ENCODE measurements around the gene FOXR1.
"Not testable (repeated sequence)": the region's sequence is repeated elsewhere in the genome, so short reads cannot be mapped to it uniquely, and the experiment has no call there.

Gene FOXR1

DNA sequence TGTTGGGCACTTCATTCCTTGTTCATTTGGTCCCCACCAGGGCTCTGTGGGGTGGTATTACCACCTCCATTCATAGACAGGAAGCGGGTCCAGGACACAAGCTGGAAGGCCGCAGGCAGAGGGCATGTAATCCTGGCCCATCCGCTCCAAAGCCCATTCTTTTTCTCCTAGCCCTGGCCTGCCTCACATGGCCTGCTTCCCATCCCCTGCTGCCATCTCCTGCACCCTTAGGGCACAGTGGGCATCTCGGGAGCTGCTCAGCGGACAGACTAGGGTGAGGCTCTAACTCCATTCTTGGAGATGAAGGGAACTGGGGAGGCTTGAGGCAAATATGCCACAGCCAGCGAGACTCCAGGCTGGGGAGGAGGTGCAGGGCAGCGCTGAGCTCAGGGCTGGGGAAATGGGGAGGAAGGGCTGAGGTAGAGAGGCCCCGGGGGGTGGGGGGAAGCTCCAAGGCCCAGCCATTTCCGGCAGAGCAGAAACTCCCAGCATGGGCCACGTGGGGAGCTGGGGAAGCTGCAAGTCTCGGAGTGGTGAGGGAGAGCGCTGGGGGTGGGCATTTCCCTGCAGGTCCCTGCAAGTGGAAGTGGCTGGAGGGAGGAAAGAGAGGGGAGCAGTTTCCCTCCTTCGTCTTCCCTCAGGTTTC lies 31.5 kb upstream of the FOXR1 start:
- in situ Hi-C loops (cut with MboI; ENCODE audit: low sequenced_read_pairs): no loop called here

DNA sequence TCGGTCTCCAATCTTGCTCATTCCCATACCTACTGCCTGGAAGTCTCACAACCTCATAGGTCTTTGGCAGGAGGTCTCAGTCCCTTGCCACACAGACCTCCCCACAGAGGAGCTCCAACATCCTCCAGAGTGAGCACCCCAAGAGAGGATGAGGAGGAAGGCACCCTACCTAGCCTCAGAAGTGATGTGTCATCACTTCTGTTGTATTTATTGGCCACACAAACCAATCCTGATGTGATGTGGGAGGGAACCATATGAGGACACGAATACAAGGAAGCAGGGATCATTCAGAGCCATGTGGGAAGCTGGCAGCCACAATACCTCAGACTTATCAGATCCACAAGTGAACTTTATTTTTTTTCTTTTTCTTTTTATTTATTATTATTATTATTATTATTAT lies 24.5 kb upstream of the FOXR1 start:
- in situ Hi-C loops (cut with MboI; ENCODE audit: low sequenced_read_pairs): no loop called here

GRCh38 chr11:118948000-118948399 lies 23.6 kb upstream of the FOXR1 start:
- in situ Hi-C loops (cut with MboI; ENCODE audit: low sequenced_read_pairs): no loop called here

DNA sequence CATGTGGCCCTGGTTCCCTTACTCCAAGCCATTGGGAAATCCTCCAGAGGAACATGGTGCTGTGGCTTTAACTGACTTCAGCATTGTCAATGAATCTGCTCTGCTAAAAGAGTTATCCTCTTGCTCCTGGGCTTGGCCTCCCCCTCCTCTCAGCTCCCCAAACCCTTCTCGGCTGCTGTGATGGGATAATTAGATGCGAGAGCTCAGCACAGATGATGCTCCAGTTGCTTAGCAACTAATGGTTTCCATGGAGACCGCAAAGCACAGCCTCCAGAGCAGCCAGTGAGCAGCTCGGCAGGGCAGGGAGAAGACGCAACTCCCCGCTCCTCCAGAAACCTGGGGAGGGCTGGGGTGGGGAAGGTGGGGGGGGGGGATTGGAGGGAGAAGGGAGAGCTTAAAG lies 18.3 kb upstream of the FOXR1 start:
- in situ Hi-C loops (cut with MboI; ENCODE audit: low sequenced_read_pairs): loop anchor here (25.0 kb wide), 1 partner anchor 266 kb away; the partner anchor contains the start of gene TREH

GRCh38 chr11:118953976-118954375 lies 17.6 kb upstream of the FOXR1 start:
- in situ Hi-C loops (cut with MboI; ENCODE audit: low sequenced_read_pairs): loop anchor here (25.0 kb wide), 1 partner anchor 267 kb away; the partner anchor contains the start of gene TREH

- in situ Hi-C loops (cut with MboI; ENCODE audit: low sequenced_read_pairs): loop anchor here (5.0 to 25.0 kb wide), 2 partner anchors 44 to 269 kb away; partner anchors contain the start of gene TREH
These were observed 15.3 kb upstream of the FOXR1 start, which contains the start of gene UPK2 for GRCh38 chr11:118956094-118956846. Gene UPK2, plus strand, starts transcription at chr11:118956298. Its CDS starts 53 bp downstream, at chr11:118956351.

DNA sequence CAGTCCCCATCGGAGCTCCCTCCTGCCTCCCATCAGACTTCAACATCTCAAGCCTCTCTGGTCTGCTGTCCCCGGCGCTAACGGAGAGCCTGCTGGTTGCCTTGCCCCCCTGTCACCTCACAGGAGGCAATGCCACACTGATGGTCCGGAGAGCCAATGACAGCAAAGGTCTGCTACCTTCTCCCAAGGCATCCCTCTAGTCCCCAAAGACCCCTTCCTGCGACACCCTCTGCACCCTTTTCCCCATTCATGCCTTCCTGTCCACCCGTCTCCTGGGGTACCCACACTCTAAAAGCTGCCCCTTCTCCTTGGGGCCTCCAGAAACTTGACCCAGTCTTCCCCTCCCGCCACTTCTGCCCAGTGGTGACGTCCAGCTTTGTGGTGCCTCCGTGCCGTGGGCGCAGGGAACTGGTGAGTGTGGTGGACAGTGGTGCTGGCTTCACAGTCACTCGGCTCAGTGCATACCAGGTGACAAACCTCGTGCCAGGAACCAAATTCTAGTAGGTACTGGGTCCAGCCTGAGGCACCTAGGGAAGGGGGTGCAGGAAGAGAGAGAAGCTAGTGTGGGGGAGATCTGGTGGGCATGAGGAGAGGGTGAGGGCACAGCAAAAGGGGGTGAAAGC lies 14.6 kb upstream of the FOXR1 start:
- in situ Hi-C loops (cut with MboI; ENCODE audit: low sequenced_read_pairs): loop anchor here (5.0 to 25.0 kb wide), 2 partner anchors 45 to 270 kb away; partner anchors contain the start of gene TREH

- in situ Hi-C loops (cut with MboI; ENCODE audit: low sequenced_read_pairs): loop anchor here (5.0 to 25.0 kb wide), 2 partner anchors 45 to 270 kb away; partner anchors contain the start of gene TREH
These were observed 14.0 kb upstream of the FOXR1 start for GRCh38 chr11:118957549-118957948.

DNA sequence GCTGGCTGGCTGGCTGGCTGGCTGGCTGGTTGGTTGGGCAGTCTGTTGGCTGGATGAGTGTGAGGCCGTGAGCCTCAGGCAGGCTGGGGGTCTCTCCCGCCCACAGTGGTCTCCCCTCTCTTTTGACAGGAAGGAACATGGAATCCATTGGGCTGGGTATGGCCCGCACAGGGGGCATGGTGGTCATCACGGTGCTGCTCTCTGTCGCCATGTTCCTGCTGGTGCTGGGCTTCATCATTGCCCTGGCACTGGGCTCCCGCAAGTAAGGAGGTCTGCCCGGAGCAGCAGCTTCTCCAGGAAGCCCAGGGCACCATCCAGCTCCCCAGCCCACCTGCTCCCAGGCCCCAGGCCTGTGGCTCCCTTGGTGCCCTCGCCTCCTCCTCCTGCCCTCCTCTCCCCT lies 13.6 kb upstream of the FOXR1 start:
- in situ Hi-C loops (cut with MboI; ENCODE audit: low sequenced_read_pairs): loop anchor here (5.0 to 25.0 kb wide), 2 partner anchors 46 to 271 kb away; partner anchors contain the start of gene TREH

GRCh38 chr11:118958577-118958976 lies 13.0 kb upstream of the FOXR1 start:
- in situ Hi-C loops (cut with MboI; ENCODE audit: low sequenced_read_pairs): loop anchor here (5.0 to 25.0 kb wide), 2 partner anchors 46 to 271 kb away; partner anchors contain the start of gene TREH

- in situ Hi-C loops (cut with MboI; ENCODE audit: low sequenced_read_pairs): loop anchor here (25.0 kb wide), 1 partner anchor 274 kb away; the partner anchor contains the start of gene TREH
These were observed 10.4 kb upstream of the FOXR1 start for GRCh38 chr11:118961189-118961588.

- in situ Hi-C loops (cut with MboI; ENCODE audit: low sequenced_read_pairs): loop anchor here (25.0 kb wide), 1 partner anchor 274 kb away; the partner anchor contains the start of gene TREH
These were observed 10.0 kb upstream of the FOXR1 start for GRCh38 chr11:118961591-118961990.

- in situ Hi-C loops (cut with MboI; ENCODE audit: low sequenced_read_pairs): loop anchor here (25.0 kb wide), 1 partner anchor 282 kb away; the partner anchor contains the start of gene TREH
These were observed 2.1 kb upstream of the FOXR1 start for GRCh38 chr11:118969508-118969907.

DNA sequence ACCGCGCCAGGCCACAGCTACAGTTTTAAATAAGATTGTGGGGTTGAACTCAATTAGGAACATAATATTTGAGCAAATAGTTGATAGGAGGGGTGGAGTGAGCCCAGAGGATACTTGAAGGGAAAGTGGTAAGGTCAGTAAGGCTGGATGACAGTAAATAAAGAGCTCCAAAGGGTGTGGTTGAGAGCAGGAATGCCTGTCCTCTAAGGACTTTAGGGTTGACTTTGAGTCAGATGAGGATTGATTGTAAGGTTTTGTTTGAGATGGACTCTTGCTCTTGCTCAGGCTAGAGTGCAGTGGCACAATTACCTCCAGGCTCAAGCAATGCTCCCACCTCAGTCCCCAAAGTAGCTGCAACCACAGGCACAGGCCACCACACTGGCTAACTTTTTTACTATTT lies 2.4 kb downstream of the FOXR1 start:
- in situ Hi-C loops (cut with MboI; ENCODE audit: low sequenced_read_pairs): loop anchor here (25.0 kb wide), 1 partner anchor 287 kb away; the partner anchor contains the start of gene TREH

DNA sequence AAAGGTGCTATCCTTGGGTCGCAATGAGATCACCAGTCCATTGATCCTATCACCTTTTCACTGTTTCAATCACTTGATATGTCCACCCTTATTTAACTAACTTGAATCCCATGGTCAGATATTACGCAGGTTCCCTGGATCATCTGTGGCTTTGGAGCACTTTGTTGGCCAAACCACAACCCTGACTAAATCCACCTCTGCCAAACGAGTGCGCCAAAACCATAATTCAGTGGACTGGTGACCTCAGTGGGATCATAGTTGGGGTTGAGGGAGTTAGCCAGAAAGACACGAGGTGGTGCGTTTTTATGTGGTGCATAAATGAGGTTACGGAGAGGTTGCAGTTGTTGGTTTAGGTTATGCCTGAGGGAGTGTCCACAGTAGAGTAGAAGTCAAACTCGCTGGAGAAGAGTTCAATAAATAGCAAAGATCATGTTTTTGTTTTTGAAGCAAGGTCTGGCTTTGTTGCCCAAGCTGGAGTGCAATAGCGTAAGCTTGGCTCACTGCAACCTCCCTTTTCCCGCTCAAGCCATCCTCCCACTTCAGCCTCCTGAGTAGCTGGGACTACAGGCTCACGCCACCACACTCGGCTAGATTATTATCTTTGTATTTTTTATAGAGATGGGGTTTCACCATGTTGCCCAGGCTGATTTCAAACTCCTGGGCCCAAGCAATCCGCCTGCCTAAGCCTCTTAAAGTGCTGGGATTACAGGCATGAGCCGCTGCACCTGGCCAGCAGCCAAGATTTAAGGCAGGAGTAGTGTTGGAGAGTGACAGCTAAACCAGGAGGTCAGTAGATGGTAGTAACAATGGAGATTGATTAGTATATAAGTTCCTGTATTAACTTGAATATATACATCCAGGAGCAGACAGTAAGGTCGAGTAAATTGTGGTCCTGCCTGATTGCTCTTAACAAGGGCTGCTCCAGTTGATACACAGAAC lies 4.5 kb downstream of the FOXR1 start:
- in situ Hi-C loops (cut with MboI; ENCODE audit: low sequenced_read_pairs): no loop called here

- in situ Hi-C loops (cut with MboI; ENCODE audit: low sequenced_read_pairs): no loop called here
These were observed 7.9 kb downstream of the FOXR1 start for GRCh38 chr11:118979434-118979833.

DNA sequence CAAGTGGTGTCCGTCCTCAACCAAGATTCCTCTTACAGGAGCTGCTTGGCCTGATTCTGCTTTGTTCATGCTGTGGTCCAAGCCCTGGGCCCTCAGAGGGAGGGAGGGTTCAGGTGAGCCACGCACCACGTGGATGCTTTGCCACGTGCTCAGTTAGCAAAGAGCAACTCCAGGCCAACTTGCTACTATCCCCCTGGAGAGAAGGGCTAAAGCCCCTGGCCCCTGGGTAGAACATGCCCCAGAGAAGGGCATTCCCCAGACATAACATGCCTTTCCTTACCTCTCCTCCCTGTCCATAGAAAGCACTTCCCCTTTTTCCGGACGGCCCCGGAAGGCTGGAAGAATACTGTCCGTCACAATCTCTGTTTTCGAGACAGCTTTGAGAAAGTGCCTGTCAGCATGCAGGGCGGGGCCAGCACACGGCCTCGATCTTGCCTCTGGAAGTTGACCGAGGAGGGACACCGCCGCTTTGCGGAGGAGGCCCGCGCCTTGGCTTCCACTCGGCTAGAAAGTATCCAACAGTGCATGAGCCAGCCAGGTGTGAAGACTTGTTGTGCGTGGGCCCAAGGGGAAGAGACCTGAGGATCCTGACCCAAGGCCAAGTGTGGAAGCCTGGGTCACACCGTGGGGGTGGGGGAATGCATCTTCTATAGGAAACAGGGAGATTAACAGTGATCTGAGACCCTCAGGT lies 8.8 kb downstream of the FOXR1 start:
- in situ Hi-C loops (cut with MboI; ENCODE audit: low sequenced_read_pairs): no loop called here

DNA sequence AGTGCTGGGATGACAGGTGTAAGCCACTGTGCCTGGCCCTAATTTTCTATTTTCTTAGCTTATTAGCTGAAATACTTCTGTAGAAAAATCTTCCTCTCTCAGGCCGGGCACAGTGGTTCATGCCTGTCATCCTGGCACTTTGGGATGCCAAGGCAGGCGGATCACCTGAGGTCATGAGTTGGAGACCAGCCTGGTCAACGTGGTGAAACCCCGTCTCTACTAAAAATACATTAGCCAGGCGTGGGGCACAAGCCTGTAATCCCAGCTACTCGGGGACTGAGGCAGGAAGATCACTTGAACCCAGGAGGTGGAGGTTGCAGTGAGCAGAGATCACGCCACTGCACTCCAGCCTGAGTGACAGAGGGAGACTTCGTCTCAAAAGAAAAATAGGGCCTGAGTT lies 12.8 kb downstream of the FOXR1 start:
- in situ Hi-C loops (cut with MboI; ENCODE audit: low sequenced_read_pairs): not testable (repeated sequence)

DNA sequence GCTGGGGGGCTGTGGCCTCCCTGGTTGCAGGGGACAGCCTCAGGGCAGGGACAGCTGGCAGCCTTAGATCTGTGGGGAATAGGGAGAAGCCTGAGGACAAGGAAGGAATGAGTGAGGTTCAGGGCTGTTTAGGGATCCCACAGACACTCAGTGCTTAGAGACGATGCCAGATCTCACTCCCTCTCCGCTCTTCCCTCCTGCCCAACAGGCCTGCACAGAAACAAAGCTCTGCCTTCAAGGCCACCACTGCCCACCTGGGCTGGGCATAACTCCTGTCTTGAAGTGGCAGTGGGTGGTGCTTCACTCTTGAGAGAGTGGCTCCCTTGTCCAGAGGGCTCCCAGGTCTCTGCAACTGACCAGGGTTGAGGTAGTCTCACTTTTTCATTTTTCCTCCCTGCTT lies 13.3 kb downstream of the FOXR1 start:
- in situ Hi-C loops (cut with MboI; ENCODE audit: low sequenced_read_pairs): no loop called here

Measured in HL-60/S4 (cell line).